Esophagus (tissue), 2 donors: ENCODE results near the gene ENTREP3. TPM values are rescaled to one million over a fixed set of nuclear protein-coding genes. Genes with fewer than 3 reads are reported as not detected.

Experiments
- H3K27ac ChIP-seq, 2 donors: one replicate each; pipeline ENCODE4 v1.5.1; 2013; ENCODE audit warnings: low read depth in 2 of 2, mild to moderate bottlenecking in 2 of 2, inconsistent platforms in 1 of 2, low read length in 1 of 2, moderate library complexity in 1 of 2
- H3K27me3 ChIP-seq, 2 donors: one replicate each; pipeline ENCODE4 v1.6.1; 2013; ENCODE audit warnings: low read length in 2 of 2, control low read depth in 1 of 2, mild to moderate bottlenecking in 1 of 2; ENCODE audit not compliant: insufficient read depth in 2 of 2, control insufficient read depth in 1 of 2
- H3K36me3 ChIP-seq, 2 donors: one replicate each; pipeline ENCODE4 v1.6.1; 2013; ENCODE audit warnings: low read length in 1 of 2; ENCODE audit not compliant: control insufficient read depth in 2 of 2, insufficient read depth in 2 of 2
- H3K4me1 ChIP-seq, 2 donors: one replicate each; pipeline ENCODE4 v1.6.1; 2013; ENCODE audit warnings: low read length in 1 of 2; ENCODE audit not compliant: control insufficient read depth in 2 of 2, insufficient read depth in 2 of 2
- H3K4me3 ChIP-seq, 2 donors: one replicate each; pipeline ENCODE4 v1.5.1; 2013; ENCODE audit warnings: low read length in 2 of 2, mild to moderate bottlenecking in 2 of 2, low read depth in 1 of 2, moderate library complexity in 1 of 2
- H3K9me3 ChIP-seq, 2 donors: one replicate each; pipeline ENCODE4 v1.6.1; 2013; ENCODE audit warnings: mild to moderate bottlenecking in 2 of 2, low read depth in 1 of 2, low read length in 1 of 2, moderate library complexity in 1 of 2; ENCODE audit not compliant: control insufficient read depth in 2 of 2, insufficient read depth in 1 of 2
- WGBS, 2 donors: extraction: QIAGEN DNeasy Blood & Tissue Kit; methylation state at CpG; one replicate each; pipeline ENCODE4 v1.1.7; 2013; 5-methylcytosine and 5-hydroxymethylcytosine counted together
- polyA plus RNA-seq, 2 donors: library from polyadenylated mRNA; stranded (reverse); fragments of 200-250 nt; gene quantifications; one replicate each; pipeline ENCODE4 v1.2.3, GENCODE V29; 2013
- donor health status: healthy with polysubstance abuse.
- donor health status: Bipolar disorder and iron deficiency.

ENTREP3 gene
- polyA plus RNA-seq, 2 donors = 12.7 to 13.6 TPM

GRCh38 chr1:155205969-155206593, 49.2 kb downstream of the ENTREP3 start:
- H3K27ac ChIP-seq = no peak overlapping the region

GRCh38 chr1:155205035-155205434, 50.2 kb downstream of the ENTREP3 start:
- peaks cover 0 to 7% of the 10 kb centered on the region in 2 donors for H3K36me3 ChIP-seq
- 91 to 94% methylated on average over 14 of the region's 14 CpGs for WGBS, 2 donors
- H3K27ac ChIP-seq = no peak overlapping the region
- H3K9me3 ChIP-seq = no peaks in the 10 kb centered on the region
- no peaks in the 10 kb centered on the region for H3K27me3 ChIP-seq
- no peak overlapping the region for H3K4me3 ChIP-seq
- no peaks in the 10 kb centered on the region for H3K4me1 ChIP-seq

More at GRCh38 chr1:155205969-155206593, 49.2 kb downstream of the ENTREP3 start:
- Histone ChIP-seq H3K9me3 (no peaks in the 10 kb centered on the region), H3K27me3 (no peaks in the 10 kb centered on the region), H3K4me1 (no peaks in the 10 kb centered on the region), H3K36me3 (peaks cover 0 to 6% of the 10 kb centered on the region in 2 donors), H3K4me3 (no peak overlapping the region)
- 75 to 77% methylated on average over 9 of the region's 9 CpGs for WGBS, 2 donors

GRCh38 chr1:155202731-155203515, 52.4 kb downstream of the ENTREP3 start:
- peaks cover 0 to 15% of the 10 kb centered on the region in 2 donors for H3K36me3 ChIP-seq
- WGBS, 2 donors = 90 to 92% methylated on average over 19 of the region's 19 CpGs
- H3K4me1 ChIP-seq = no peaks in the 10 kb centered on the region
- no peak overlapping the region for H3K27ac ChIP-seq
- H3K4me3 ChIP-seq = no peak overlapping the region
- H3K9me3 ChIP-seq = no peaks in the 10 kb centered on the region
- H3K27me3 ChIP-seq = no peaks in the 10 kb centered on the region

- Histone ChIP-seq H3K27ac (no peak overlapping the region), H3K9me3 (no peaks in the 10 kb centered on the region), H3K27me3 (no peaks in the 10 kb centered on the region), H3K4me1 (no peaks in the 10 kb centered on the region), H3K4me3 (no peak overlapping the region), H3K36me3 (peaks cover 0 to 21% of the 10 kb centered on the region in 2 donors)
- 88 to 90% methylated on average over 7 of the region's 7 CpGs for WGBS, 2 donors
These were observed 53.1 kb downstream of the ENTREP3 start for GRCh38 chr1:155202198-155202597.

GRCh38 chr1:155200920-155201319, 54.4 kb downstream of the ENTREP3 start:
- no peak overlapping the region for H3K27ac ChIP-seq
- H3K9me3 ChIP-seq = no peaks in the 10 kb centered on the region
- H3K36me3 ChIP-seq = peaks cover 0 to 25% of the 10 kb centered on the region in 2 donors
- no peak overlapping the region for H3K4me3 ChIP-seq
- WGBS, 2 donors = 89 to 90% methylated on average over 5 of the region's 5 CpGs
- H3K4me1 ChIP-seq = no peaks in the 10 kb centered on the region
- H3K27me3 ChIP-seq = no peaks in the 10 kb centered on the region

- 82 to 91% methylated on average over 4 of the region's 4 CpGs for WGBS, 2 donors
- Histone ChIP-seq H3K36me3 (peaks cover 0 to 23% of the 10 kb centered on the region in 2 donors), H3K9me3 (no peaks in the 10 kb centered on the region), H3K4me1 (peaks cover 2 to 3% of the 10 kb centered on the region in 2 donors), H3K27me3 (no peaks in the 10 kb centered on the region), H3K27ac (no peak overlapping the region), H3K4me3 (no peak overlapping the region)
These were observed 55.5 kb downstream of the ENTREP3 start for GRCh38 chr1:155199792-155200191.

- Histone ChIP-seq H3K9me3 (no peaks in the 10 kb centered on the region), H3K4me1 (peaks cover 2 to 12% of the 10 kb centered on the region in 2 donors), H3K36me3 (peaks cover 0 to 23% of the 10 kb centered on the region in 2 donors), H3K4me3 (no peak overlapping the region), H3K27ac (no peak overlapping the region), H3K27me3 (no peaks in the 10 kb centered on the region)
- WGBS, 2 donors = 97 to 99% methylated on average over 3 of the region's 3 CpGs
These were observed 56.8 kb downstream of the ENTREP3 start for GRCh38 chr1:155198547-155198906.

GRCh38 chr1:155197901-155198546, 57.3 kb downstream of the ENTREP3 start:
- WGBS, 2 donors = 90% methylated on average over 15 of the region's 15 CpGs
- peaks cover 0 to 23% of the 10 kb centered on the region in 2 donors for H3K36me3 ChIP-seq

More at GRCh38 chr1:155197901-155198546, 57.3 kb downstream of the ENTREP3 start:
- no peak overlapping the region for H3K27ac ChIP-seq
- H3K9me3 ChIP-seq = no peaks in the 10 kb centered on the region
- no peak overlapping the region for H3K4me3 ChIP-seq
- peaks cover 2 to 12% of the 10 kb centered on the region in 2 donors for H3K4me1 ChIP-seq
- H3K27me3 ChIP-seq = no peaks in the 10 kb centered on the region
